ENCODE measurements around the gene SLC22A7. TPM values are rescaled to one million over a fixed set of nuclear protein-coding genes. Genes with fewer than 3 reads are reported as not detected.
A peak's percentile ranks its signal among the peaks of the same experiment; 100 is the strongest.

Gene SLC22A7
- total and polyA plus RNA-seq, 2 experiments from 2014 or later: 0.51 TPM; not detected in 1

DNA sequence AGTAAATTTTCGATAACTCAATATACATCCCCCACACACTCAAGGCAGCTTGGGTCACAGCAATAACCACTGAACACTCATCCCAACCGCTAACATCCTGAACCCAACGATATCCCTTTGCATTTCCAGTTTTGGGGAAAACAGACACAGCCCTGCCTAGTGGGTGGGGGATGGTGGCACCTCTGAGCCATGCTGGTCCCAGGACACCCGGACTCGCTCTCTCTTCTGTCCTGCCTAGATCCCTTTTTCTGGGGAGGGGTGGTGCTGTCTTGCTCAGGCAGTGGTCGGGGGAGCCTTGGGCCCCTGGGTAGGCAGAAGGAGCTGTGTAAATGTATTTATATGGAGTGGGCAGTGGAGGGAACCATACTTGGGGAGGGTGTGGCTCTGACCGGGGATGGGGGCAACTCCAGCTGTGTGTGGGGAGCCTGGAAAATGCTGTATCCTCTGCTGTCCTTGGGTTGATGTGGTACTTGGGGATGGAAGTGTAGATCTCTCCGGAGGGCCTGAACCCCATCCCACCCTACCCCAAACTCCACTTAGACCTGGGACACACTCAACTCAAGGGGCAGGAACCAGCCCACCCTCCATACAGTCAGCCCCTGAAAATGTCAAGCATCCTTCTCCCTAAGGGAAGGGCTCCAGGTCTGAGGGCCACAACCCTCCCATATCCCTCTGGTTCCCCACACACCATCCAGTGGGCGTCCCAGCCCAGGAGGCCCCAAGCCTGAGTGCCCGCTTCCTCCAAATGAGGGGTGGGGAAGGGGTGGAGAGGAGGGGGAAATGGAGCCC, 23.7 kb upstream of the SLC22A7 start:
- no peak overlapping the region for H3K4me3 ChIP-seq

DNA sequence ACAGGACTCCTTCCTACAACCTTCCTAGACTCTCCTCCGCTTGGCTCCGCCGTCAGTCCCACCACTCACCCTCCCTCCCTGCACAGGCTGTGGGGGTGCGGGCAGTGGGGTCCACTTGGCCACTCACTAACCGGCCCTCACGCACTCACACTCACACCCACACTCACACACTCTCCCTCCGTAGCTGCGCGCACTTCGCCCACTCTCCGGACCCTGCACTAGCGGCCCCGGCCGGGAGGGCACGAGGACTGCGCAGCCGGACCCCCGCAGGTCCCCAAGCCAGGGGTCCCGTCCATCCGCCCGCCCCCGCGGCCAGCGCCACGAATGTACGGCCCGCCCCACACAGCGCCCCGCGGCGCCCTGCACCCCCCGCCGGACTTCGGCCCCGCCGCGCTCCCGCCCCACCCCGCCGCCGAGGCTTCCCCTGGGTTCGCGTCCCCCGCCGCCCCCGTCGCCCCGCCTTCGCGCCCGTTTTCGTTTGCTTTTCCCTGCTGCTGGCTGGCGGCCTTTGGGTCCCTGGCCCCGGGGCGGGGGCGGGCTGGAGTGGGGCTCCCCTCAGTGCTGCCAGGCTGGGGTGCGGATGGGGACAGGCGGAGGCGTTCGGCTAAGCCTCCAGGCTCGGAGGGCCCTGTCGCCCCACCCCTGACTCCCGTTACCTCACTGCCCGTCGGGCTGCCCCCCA, 23.0 kb upstream of the SLC22A7 start:
- no peaks in the 10 kb centered on the region for H3K36me3 ChIP-seq
- H3K9me3 ChIP-seq (ENCODE audit: low read depth): no peaks in the 10 kb centered on the region
- peaks cover 14% of the 10 kb centered on the region for H3K4me1 ChIP-seq (ENCODE audit: low read depth)
- no peak overlapping the region for H3K27ac ChIP-seq
- DNase-seq (ENCODE audit: low read depth in 1 of 2, low spot score in 1 of 2): no peak
- TF ChIP-seq, protein P1, sequence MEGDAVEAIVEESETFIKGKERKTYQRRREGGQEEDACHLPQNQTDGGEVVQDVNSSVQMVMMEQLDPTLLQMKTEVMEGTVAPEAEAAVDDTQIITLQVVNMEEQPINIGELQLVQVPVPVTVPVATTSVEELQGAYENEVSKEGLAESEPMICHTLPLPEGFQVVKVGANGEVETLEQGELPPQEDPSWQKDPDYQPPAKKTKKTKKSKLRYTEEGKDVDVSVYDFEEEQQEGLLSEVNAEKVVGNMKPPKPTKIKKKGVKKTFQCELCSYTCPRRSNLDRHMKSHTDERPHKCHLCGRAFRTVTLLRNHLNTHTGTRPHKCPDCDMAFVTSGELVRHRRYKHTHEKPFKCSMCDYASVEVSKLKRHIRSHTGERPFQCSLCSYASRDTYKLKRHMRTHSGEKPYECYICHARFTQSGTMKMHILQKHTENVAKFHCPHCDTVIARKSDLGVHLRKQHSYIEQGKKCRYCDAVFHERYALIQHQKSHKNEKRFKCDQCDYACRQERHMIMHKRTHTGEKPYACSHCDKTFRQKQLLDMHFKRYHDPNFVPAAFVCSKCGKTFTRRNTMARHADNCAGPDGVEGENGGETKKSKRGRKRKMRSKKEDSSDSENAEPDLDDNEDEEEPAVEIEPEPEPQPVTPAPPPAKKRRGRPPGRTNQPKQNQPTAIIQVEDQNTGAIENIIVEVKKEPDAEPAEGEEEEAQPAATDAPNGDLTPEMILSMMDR (IDR thresholded peaks at IDR 0.05; ENCODE audit: low read depth, low read length): no peak
- H3K4me3 ChIP-seq: peak overlapping the region; percentile 22
- H3K27me3 ChIP-seq: peaks cover 30% of the 10 kb centered on the region

More for the DNA sequence above, 23.7 kb upstream of the SLC22A7 start:
- H3K36me3 ChIP-seq: no peaks in the 10 kb centered on the region
- peaks cover 22% of the 10 kb centered on the region for H3K4me1 ChIP-seq (ENCODE audit: low read depth)
- no peak overlapping the region for H3K27ac ChIP-seq
- DNase-seq (ENCODE audit: low read depth in 1 of 2, low spot score in 1 of 2): no peak
- TF ChIP-seq, protein P1 (IDR thresholded peaks at IDR 0.05; ENCODE audit: low read depth, low read length): no peak
- H3K9me3 ChIP-seq (ENCODE audit: low read depth): no peaks in the 10 kb centered on the region
- peaks cover 30% of the 10 kb centered on the region for H3K27me3 ChIP-seq

DNA sequence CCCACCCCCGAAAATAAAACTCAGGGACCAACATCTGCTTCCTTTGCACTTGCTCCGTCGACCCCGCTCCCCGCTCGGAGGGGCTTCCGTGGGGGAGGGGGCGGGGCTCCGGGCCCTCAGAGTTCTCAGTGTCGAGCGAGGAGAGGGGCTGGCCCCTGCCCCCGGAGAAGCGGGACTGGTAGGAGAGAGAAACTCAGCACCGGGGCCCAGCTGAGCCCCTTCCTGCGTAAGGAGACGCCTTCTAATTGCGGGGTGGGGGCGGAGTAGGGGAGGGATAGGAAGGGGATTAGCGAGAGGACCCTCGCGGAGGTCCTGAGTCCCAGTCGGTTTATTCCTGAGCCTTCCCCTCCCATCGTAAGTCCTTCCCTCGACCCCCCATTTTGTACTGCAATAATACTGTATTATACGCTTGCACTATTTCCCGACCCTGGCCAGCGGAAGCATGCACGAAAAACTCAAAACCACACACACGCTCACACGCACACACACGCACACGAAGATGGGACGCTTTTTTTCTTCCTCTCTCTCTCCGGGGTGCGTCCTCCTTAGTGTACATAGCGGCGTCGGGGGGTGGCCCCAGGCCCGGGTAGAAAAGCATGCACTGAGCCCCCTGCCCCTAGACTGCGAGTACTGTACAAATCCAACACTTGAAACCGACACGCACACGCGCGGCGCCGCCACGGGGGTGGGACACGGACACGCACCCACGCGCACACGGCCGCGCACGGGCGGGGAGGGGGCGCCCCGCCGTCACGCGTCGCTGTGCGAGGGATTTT, 22.1 kb upstream of the SLC22A7 start:
- peaks cover 30% of the 10 kb centered on the region for H3K27me3 ChIP-seq
- H3K36me3 ChIP-seq: no peaks in the 10 kb centered on the region
- H3K27ac ChIP-seq: no peak overlapping the region
- TF ChIP-seq, protein P1 (IDR thresholded peaks at IDR 0.05; ENCODE audit: low read depth, low read length): no peak
- peak overlapping the region; percentile 22 for H3K4me3 ChIP-seq
- H3K4me1 ChIP-seq (ENCODE audit: low read depth): peaks cover 7% of the 10 kb centered on the region
- no peaks in the 10 kb centered on the region for H3K9me3 ChIP-seq (ENCODE audit: low read depth)
- DNase-seq (ENCODE audit: low read depth in 1 of 2, low spot score in 1 of 2): peak in 1 of 2 donors; percentile 39

GRCh38 chr6:43276577-43277305, 21.3 kb upstream of the SLC22A7 start:
- Histone ChIP-seq H3K36me3 (no peaks in the 10 kb centered on the region), H3K4me3 (no peak overlapping the region), H3K27ac (no peak overlapping the region), H3K4me1 (ENCODE audit: low read depth) (peaks cover 7% of the 10 kb centered on the region), H3K9me3 (ENCODE audit: low read depth) (no peaks in the 10 kb centered on the region), H3K27me3 (peaks cover 30% of the 10 kb centered on the region)
- DNase-seq (ENCODE audit: low read depth in 1 of 2, low spot score in 1 of 2): no peak
- TF ChIP-seq, protein P1 (IDR thresholded peaks at IDR 0.05; ENCODE audit: low read depth, low read length): no peak

DNA sequence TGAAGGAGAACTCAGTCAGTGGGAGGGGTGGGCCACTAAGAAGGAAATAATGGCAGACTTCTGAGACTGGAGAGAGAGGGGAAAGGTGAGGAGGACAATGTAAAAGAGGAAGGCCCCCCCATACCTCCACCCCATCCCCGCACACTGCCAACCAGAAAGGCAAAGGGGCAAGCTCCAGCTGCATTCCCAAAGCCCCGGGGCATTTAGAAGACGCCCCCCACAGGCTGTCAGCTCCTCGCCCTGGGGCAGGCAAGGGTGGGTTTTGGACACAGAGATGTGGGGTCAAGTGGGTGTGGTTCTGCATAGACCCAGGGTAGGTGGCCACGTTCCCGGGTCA, 20.8 kb upstream of the SLC22A7 start:
- H3K27me3 ChIP-seq: peaks cover 30% of the 10 kb centered on the region

More for the DNA sequence above, 20.8 kb upstream of the SLC22A7 start:
- Histone ChIP-seq H3K4me1 (ENCODE audit: low read depth) (peaks cover 7% of the 10 kb centered on the region), H3K4me3 (no peak overlapping the region), H3K9me3 (ENCODE audit: low read depth) (no peaks in the 10 kb centered on the region), H3K27ac (no peak overlapping the region), H3K36me3 (no peaks in the 10 kb centered on the region)
- TF ChIP-seq, protein P1 (IDR thresholded peaks at IDR 0.05; ENCODE audit: low read depth, low read length): no peak
- no peak for DNase-seq (ENCODE audit: low read depth in 1 of 2, low spot score in 1 of 2)

Data from cardiac muscle cell (in vitro differentiated cells and primary cell).